SK-N-SH (cell line): ENCODE results near the gene LMBR1. TPM values are rescaled to one million over a fixed set of nuclear protein-coding genes. Genes with fewer than 3 reads are reported as not detected.
"Not testable (repeated sequence)": the region's sequence is repeated elsewhere in the genome, so short reads cannot be mapped to it uniquely, and the experiment has no call there.

Experiments
- CTCF ChIA-PET: fragments of 300-600, 350-600 bp; formaldehyde crosslinking; extraction: SDS; loops from one replicate; lab custom pipeline; 2021; lab: Yijun Ruan, JAX
- POLR2A ChIA-PET: fragments of 350-600 bp; sonication (Branson Sonifier 250); formaldehyde crosslinking; extraction: SDS; loops from one replicate; lab custom pipeline; 2020; ENCODE audit warnings: antibody characterized with exemption, inconsistent platforms; lab: Yijun Ruan, JAX
- DNase-seq: peaks from one replicate; pipeline ENCODE4 v3.0.0; 2012
- H2AFZ ChIP-seq: fragments of 200-600 bp; sonication (generic); 2 replicates; pipeline ENCODE4 v1.8.1; 2016; ENCODE audit warnings: antibody characterized with exemption, mild to moderate bottlenecking, low read depth
- H3F3A ChIP-seq: fragments of 200-600 bp; sonication (generic); replicated peaks from 2 replicates; pipeline ENCODE3; 2016; ENCODE audit warnings: antibody characterized with exemption, mild to moderate bottlenecking; ENCODE audit not compliant: insufficient read depth
- H3K27ac ChIP-seq, 2 experiments: fragments of 200-500 bp in 1 of 2; fragments of 200-600 bp in 1 of 2; sonication (Bioruptor generic) in 1 of 2; sonication (generic), shearing (Covaris generic) in 1 of 2; 2 replicates each; pipeline versions ENCODE4 v1.5.1 to v1.6.1; 2014 to 2016; ENCODE audit warnings: low read depth in 2 of 2, inconsistent platforms in 1 of 2, low read length in 1 of 2, mild to moderate bottlenecking in 1 of 2, mixed read lengths in 1 of 2
- H3K27me3 ChIP-seq: fragments of 200-600 bp; sonication (generic), shearing (Covaris generic); 2 replicates; pipeline ENCODE4 v1.6.1; 2016; ENCODE audit warnings: mixed run types; ENCODE audit not compliant: insufficient read depth
- H3K36me3 ChIP-seq, 2 experiments: fragments of 200-500 bp in 1 of 2; fragments of 200-600 bp in 1 of 2; sonication (Bioruptor generic) in 1 of 2; sonication (generic) in 1 of 2; replicated peaks in 1 of 2; 2 replicates each; pipeline versions ENCODE3 to v1.5.1; 2014 to 2016; ENCODE audit warnings: low read length in 1 of 2, mild to moderate bottlenecking in 1 of 2; ENCODE audit not compliant: insufficient read depth in 2 of 2, control insufficient read depth in 1 of 2
- H3K4me1 ChIP-seq, 2 experiments: fragments of 200-500 bp in 1 of 2; fragments of 200-600 bp in 1 of 2; sonication (Bioruptor generic) in 1 of 2; sonication (generic), shearing (Covaris generic) in 1 of 2; 2 replicates each; pipeline versions ENCODE4 v1.5.1 to v1.6.1; 2014 to 2016; ENCODE audit warnings: low read depth in 1 of 2, low read length in 1 of 2, mixed run types in 1 of 2; ENCODE audit not compliant: insufficient read depth in 2 of 2, control insufficient read depth in 1 of 2
- H3K4me2 ChIP-seq: fragments of 200-600 bp; sonication (generic), shearing (Covaris generic); 2 replicates; pipeline ENCODE4 v1.6.1; 2017; ENCODE audit warnings: mixed run types
- H3K4me3 ChIP-seq, 2 experiments: fragments of 200-500 bp in 1 of 2; fragments of 200-600 bp in 1 of 2; sonication (Bioruptor generic) in 1 of 2; sonication (generic), shearing (Covaris generic) in 1 of 2; 2 replicates each; pipeline versions ENCODE4 v1.5.1 to v1.8.1; 2014 to 2016; ENCODE audit warnings: low read depth in 2 of 2, inconsistent platforms in 1 of 2, low read length in 1 of 2, mild to moderate bottlenecking in 1 of 2, mixed read lengths in 1 of 2, moderate library complexity in 1 of 2
- H3K79me2 ChIP-seq: fragments of 200-600 bp; sonication (generic); 2 replicates; pipeline ENCODE4 v1.8.1; 2017; ENCODE audit warnings: mild to moderate bottlenecking; ENCODE audit not compliant: insufficient read depth
- H3K9ac ChIP-seq: fragments of 200-600 bp; sonication (generic); 2 replicates; pipeline ENCODE4 v1.6.1; 2017; ENCODE audit warnings: mixed run types
- H3K9me2 ChIP-seq: fragments of 200-600 bp; sonication (generic); 2 replicates; pipeline ENCODE4 v1.6.1; 2017; ENCODE audit warnings: mixed run types
- H3K9me3 ChIP-seq: fragments of 200-600 bp; sonication (generic); 2 replicates; pipeline ENCODE4 v1.6.1; 2017; ENCODE audit warnings: mixed run types, mild to moderate bottlenecking, moderate library complexity
- H4K20me1 ChIP-seq: fragments of 200-600 bp; sonication (generic); 2 replicates; pipeline ENCODE4 v1.6.1; 2017; ENCODE audit warnings: mild to moderate bottlenecking, mixed run types; ENCODE audit not compliant: insufficient read depth
- ELF1 ChIP-seq: IDR thresholded peaks from 2 replicates; pipeline ENCODE4 v1.4.0; 2012
- FOXJ3 ChIP-seq: sonication (generic); formaldehyde crosslinking; IDR thresholded peaks from 2 replicates; pipeline ENCODE4 v1.5.1; 2020; ENCODE audit warnings: mild to moderate bottlenecking, missing genetic modification reagents
- GABPA ChIP-seq: IDR thresholded peaks from 2 replicates; pipeline ENCODE4 v1.4.0; 2012; ENCODE audit warnings: low read depth, mild to moderate bottlenecking
- GATA2 ChIP-seq: sonication (generic); formaldehyde crosslinking; IDR thresholded peaks from 2 replicates; pipeline ENCODE4 v1.5.0; 2020; ENCODE audit warnings: mild to moderate bottlenecking, missing genetic modification reagents
- JUND ChIP-seq: IDR thresholded peaks from 2 replicates; pipeline ENCODE4 v1.4.0; 2012
- MAX ChIP-seq: IDR thresholded peaks from 2 replicates; pipeline ENCODE4 v1.4.0; 2012; ENCODE audit warnings: low read depth
- MEF2A ChIP-seq: IDR thresholded peaks from 2 replicates; pipeline ENCODE4 v1.4.0; 2012; ENCODE audit warnings: low read depth, borderline replicate concordance
- MXI1 ChIP-seq: IDR thresholded peaks from 2 replicates; pipeline ENCODE4 v1.6.1; 2012; ENCODE audit warnings: mild to moderate bottlenecking, low read depth, low read length, improper control_type of control experiment
- PBX3 ChIP-seq: IDR thresholded peaks from 2 replicates; pipeline ENCODE4; 2012
- RAD21 ChIP-seq: IDR thresholded peaks from 2 replicates; pipeline ENCODE4 v1.6.1; 2012; ENCODE audit warnings: mild to moderate bottlenecking, low read length
- RCOR1 ChIP-seq: fragments of 150-350 bp; IDR thresholded peaks from 2 replicates; pipeline ENCODE4 v1.6.1; 2017; ENCODE audit warnings: antibody characterized with exemption, low read length
- REST ChIP-seq: IDR thresholded peaks from 2 replicates; pipeline ENCODE4 v1.6.1; 2012; ENCODE audit warnings: mild to moderate bottlenecking, low read depth, low read length, moderate library complexity
- TEAD4 ChIP-seq: IDR thresholded peaks from 2 replicates; pipeline ENCODE4 v1.4.0; 2012; ENCODE audit warnings: mild to moderate bottlenecking, borderline replicate concordance; ENCODE audit not compliant: insufficient read depth
- USF1 ChIP-seq: IDR thresholded peaks from 2 replicates; pipeline ENCODE4 v1.4.0; 2012; ENCODE audit warnings: low read depth, borderline replicate concordance
- YY1 ChIP-seq: IDR thresholded peaks from 2 replicates; pipeline ENCODE4 v1.4.0; 2012; ENCODE audit warnings: low read depth, mild to moderate bottlenecking
- ZBTB33 ChIP-seq: IDR thresholded peaks from 2 replicates; pipeline ENCODE4 v1.4.0; 2012; ENCODE audit warnings: low read depth, borderline replicate concordance
- WGBS: methylation state at CpG from one replicate; pipeline ENCODE4 v1.1.6; 2017; ENCODE audit warnings: low lambda C conversion rate; 5-methylcytosine and 5-hydroxymethylcytosine counted together
- polyA plus RNA-seq, 3 experiments: library from polyadenylated mRNA; depleted of rRNA; stranded (reverse); fragments of >200 nt; gene quantifications; 2 replicates each; pipeline ENCODE4 v1.2.3, GENCODE V29; 2012

The LMBR1 gene
- polyA plus RNA-seq, 1 of the 3 experiments (the other 2 are of a cell fraction) = 24.6 TPM

GRCh38 chr7:156811706-156812105, 81.3 kb downstream of the LMBR1 start:
- no peaks in the 10 kb centered on the region for H3K9me2 ChIP-seq
- H3K9ac ChIP-seq = no peak overlapping the region
- no peak overlapping the region for H3K27ac ChIP-seq
- 89% methylated on average over 3 of the region's 3 CpGs for WGBS
- no peak overlapping the region for H3K4me2 ChIP-seq
- POLR2A ChIA-PET = no interaction called here
- peaks cover 11 to 18% of the 10 kb centered on the region in 2 experiments for H3K36me3 ChIP-seq
- H4K20me1 ChIP-seq = no peaks in the 10 kb centered on the region
- no peak overlapping the region for H2AFZ ChIP-seq
- DNase-seq = no peak
- no peak overlapping the region for H3K4me3 ChIP-seq
- no peaks in the 10 kb centered on the region for H3F3A ChIP-seq
- no peak for TF ChIP-seq RAD21
- TF ChIP-seq ELF1 = no peak
- no peak for TF ChIP-seq TEAD4
- no peaks in the 10 kb centered on the region; a peak in 2 of 4 replicates for H3K4me1 ChIP-seq
- no peaks in the 10 kb centered on the region for H3K27me3 ChIP-seq
- CTCF ChIA-PET = interaction anchor here (1.0 kb wide), 1 partner anchor 10 kb away, joined by 3 read pairs; no protein-coding TSS in a partner anchor
- no peaks in the 10 kb centered on the region for H3K9me3 ChIP-seq
- H3K79me2 ChIP-seq = no peaks in the 10 kb centered on the region

DNA sequence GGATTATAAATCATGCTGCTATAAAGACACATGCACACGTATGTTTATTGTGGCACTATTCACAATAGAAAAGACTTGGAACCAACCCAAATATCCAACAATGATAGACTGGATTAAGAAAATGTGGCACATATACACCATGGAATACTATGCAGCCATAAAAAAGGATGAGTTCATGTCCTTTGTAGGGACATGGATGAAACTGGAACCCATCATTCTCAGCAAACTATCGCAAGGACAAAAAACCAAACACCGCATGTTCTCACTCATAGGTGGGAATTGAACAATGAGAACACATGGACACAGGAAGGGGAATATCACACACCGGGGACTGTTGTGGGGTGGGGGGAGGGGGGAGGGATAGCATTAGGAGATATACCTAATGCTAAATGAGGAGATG, 89.3 kb downstream of the LMBR1 start:
- DNase-seq, H3K36me3 ChIP-seq, H3K9me2 ChIP-seq, H4K20me1 ChIP-seq, H2AFZ ChIP-seq, POLR2A ChIA-PET, H3K27me3 ChIP-seq, H3F3A ChIP-seq, H3K27ac ChIP-seq, CTCF ChIA-PET, H3K9me3 ChIP-seq, H3K4me2 ChIP-seq, H3K4me3 ChIP-seq, H3K4me1 ChIP-seq, H3K9ac ChIP-seq, H3K79me2 ChIP-seq: not testable (repeated sequence)
- 94% methylated on average over 4 of the region's 4 CpGs for WGBS

GRCh38 chr7:156802214-156802613, 90.8 kb downstream of the LMBR1 start:
- no peak for DNase-seq
- TF ChIP-seq FOXJ3 = no peak
- no peak for TF ChIP-seq PBX3
- no peak for TF ChIP-seq RCOR1
- TF ChIP-seq ZBTB33 = no peak
- no peak for TF ChIP-seq GATA2 (CRISPR knock-in tag)
- no peak for TF ChIP-seq MAX
- no peak for TF ChIP-seq JUND
- TF ChIP-seq YY1 = no peak
- no peak for TF ChIP-seq USF1
- no peak for TF ChIP-seq GABPA
- no peak for TF ChIP-seq MXI1
- TF ChIP-seq MEF2A = no peak
- no peak for TF ChIP-seq REST

More at GRCh38 chr7:156802214-156802613, 90.8 kb downstream of the LMBR1 start:
- H3F3A ChIP-seq = peaks cover 6% of the 10 kb centered on the region
- H3K4me2 ChIP-seq = no peak overlapping the region
- no peaks in the 10 kb centered on the region for H3K9me3 ChIP-seq
- H3K27ac ChIP-seq = no peak overlapping the region
- no peaks in the 10 kb centered on the region for H3K9me2 ChIP-seq
- H4K20me1 ChIP-seq = no peaks in the 10 kb centered on the region
- H3K9ac ChIP-seq = no peak overlapping the region
- no peak overlapping the region for H3K4me3 ChIP-seq
- H3K79me2 ChIP-seq = no peaks in the 10 kb centered on the region
- WGBS = 98% methylated on average over 3 of the region's 3 CpGs
- no peak overlapping the region for H2AFZ ChIP-seq
- CTCF ChIA-PET = interaction anchor here (0.8 to 2.0 kb wide), 4 partner anchors 9 to 24 kb away, joined by 3 to 8 read pairs (median 4); no protein-coding TSS in a partner anchor
- H3K27me3 ChIP-seq = no peaks in the 10 kb centered on the region
- peaks cover 0 to 12% of the 10 kb centered on the region in 2 experiments; a peak in 2 of 4 replicates for H3K4me1 ChIP-seq
- H3K36me3 ChIP-seq = peaks cover 3 to 4% of the 10 kb centered on the region in 2 experiments
- POLR2A ChIA-PET = no interaction called here
